Esophagus muscularis mucosa (tissue), 4 donors: ENCODE measurements around the gene FNDC11. TPM values are rescaled to one million over a fixed set of nuclear protein-coding genes. Genes with fewer than 3 reads are reported as not detected.

Source experiments
- DNase-seq: peaks from one replicate; pipeline ENCODE4 v3.0.0-alpha.2; 2017; ENCODE audit errors: extremely low spot score
- H3K27ac ChIP-seq, 4 donors: fragments of 200-600 bp; sonication (generic); replicated peaks in 1 of 4; 1 replicate in 3 of 4; 2 replicates in 1 of 4; pipeline ENCODE4 v1.5.1; 2016 to 2019; ENCODE audit warnings: mild to moderate bottlenecking in 1 of 4
- H3K27me3 ChIP-seq, 4 donors: fragments of 200-600 bp; sonication (generic); one replicate each; pipeline versions ENCODE4 v1.5.1 to v1.6.0; 2016 to 2019
- H3K36me3 ChIP-seq, 4 donors: fragments of 200-600 bp; sonication (generic); one replicate each; pipeline ENCODE4 v1.5.1; 2016 to 2019
- H3K4me1 ChIP-seq, 4 donors: fragments of 200-600 bp; sonication (generic); one replicate each; pipeline ENCODE4 v1.5.1; 2016 to 2019
- H3K4me3 ChIP-seq, 4 donors: fragments of 200-600 bp; sonication (generic); 1 replicate in 2 of 4; 2 replicates in 2 of 4; pipeline ENCODE4 v1.5.1; 2016 to 2019; ENCODE audit warnings: mild to moderate bottlenecking in 4 of 4, moderate library complexity in 1 of 4
- H3K9me3 ChIP-seq, 4 donors: fragments of 200-600 bp; sonication (generic); 1 replicate in 3 of 4; 2 replicates in 1 of 4; pipeline ENCODE4 v1.5.1; 2016 to 2019
- EP300 ChIP-seq: sonication (generic); formaldehyde crosslinking; IDR thresholded peaks from one replicate; pipeline ENCODE4 v1.6.1; 2017; ENCODE audit warnings: antibody characterized with exemption
- POLR2A ChIP-seq: fragments of 450-650 bp; IDR thresholded peaks from one replicate; pipeline ENCODE4 v1.6.1; 2017; ENCODE audit warnings: antibody characterized with exemption, moderate library complexity, mild to moderate bottlenecking, low read depth
- POLR2AphosphoS5 ChIP-seq, 2 donors: sonication (generic); formaldehyde crosslinking; IDR thresholded peaks; one replicate each; pipeline ENCODE4 v1.6.1; 2017; ENCODE audit warnings: antibody characterized with exemption in 2 of 2
- WGBS: methylation state at CpG from one replicate; pipeline ENCODE4 v1.1.5; 2018; 5-methylcytosine and 5-hydroxymethylcytosine counted together
- intact Hi-C: fragments of 100-400 bp; cut with DNase I; formaldehyde crosslinking; loops from one replicate; pipeline ENCODE4 v1.15.1; 2023
- total RNA-seq, 4 donors: library from RNA; depleted of rRNA; stranded (reverse); fragments of >200 nt; gene quantifications; one replicate each; pipeline versions ENCODE4 v1.1.0 to v1.2.1, GENCODE V29; 2016
- TF ChIP-seq, protein P1 (sequence below), 3 experiments: fragments of 200-600 bp in 2 of 3; fragments of 450-650 bp in 1 of 3; sonication (generic) in 2 of 3; IDR thresholded peaks; one replicate each; pipeline ENCODE4 v1.5.1; 2017 to 2019; ENCODE audit warnings: antibody characterized with exemption in 3 of 3, mild to moderate bottlenecking in 2 of 3, moderate library complexity in 1 of 3

Gene FNDC11
- total RNA-seq, 4 donors from 2014 or later: 0.23 to 0.83 (median 0.44) TPM

DNA sequence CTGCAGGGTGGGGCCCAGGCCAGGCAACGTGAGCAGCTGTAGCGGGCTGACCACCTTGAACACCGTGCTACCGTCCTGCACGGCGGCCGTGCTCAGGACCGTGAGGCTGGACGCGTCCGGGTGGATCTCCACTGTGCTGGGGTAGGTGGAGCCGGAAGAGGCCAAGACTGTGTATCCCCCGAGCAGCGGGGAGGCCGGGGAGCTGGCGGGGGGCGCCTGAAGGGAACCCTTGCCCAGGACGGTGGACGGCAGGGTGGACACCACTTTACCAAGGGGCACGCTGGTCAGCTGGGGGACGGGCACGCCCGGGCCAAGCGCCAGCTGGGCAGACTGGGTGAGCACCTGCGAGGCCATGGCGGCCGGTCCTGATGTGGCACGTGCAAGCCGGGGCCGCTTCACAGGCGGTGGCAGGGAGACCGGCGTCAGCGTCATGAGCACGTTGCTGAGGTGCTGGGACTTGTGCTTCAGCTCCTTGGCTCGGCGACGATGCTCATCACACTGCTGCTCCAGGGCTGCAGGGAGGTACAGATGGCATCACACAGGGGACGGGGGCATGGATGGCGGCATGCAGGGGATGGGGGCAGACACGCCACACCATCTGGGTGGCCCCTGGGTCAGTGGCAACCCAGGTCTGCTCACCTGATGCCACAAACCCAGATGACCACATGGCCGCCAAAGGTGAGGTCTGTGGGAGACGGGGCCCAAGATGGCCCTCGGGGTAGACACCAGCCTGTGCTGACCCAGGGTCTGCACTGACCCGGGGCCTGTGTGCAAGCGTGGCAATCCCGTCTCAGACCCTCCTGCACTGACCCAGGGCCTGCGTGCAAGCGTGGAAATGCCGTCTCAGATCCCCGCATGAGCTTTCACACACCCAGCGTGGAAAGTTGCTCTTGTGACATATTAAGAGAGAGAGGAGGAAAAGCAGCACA lies 36.5 kb downstream of the FNDC11 start:
- H3K9me3 ChIP-seq: no peaks in the 10 kb centered on the region
- no peak overlapping the region for H3K27ac ChIP-seq
- 94% methylated on average over 41 of the region's 52 CpGs for WGBS
- H3K4me3 ChIP-seq: no peak overlapping the region
- DNase-seq: no peak
- peaks cover 30 to 83% (median 74%) of the 10 kb centered on the region in 4 donors for H3K36me3 ChIP-seq
- H3K27me3 ChIP-seq: no peaks in the 10 kb centered on the region
- intact Hi-C loops: no loop called here
- TF ChIP-seq POLR2AphosphoS5 (IDR thresholded peaks at IDR 0.05): no peak
- TF ChIP-seq EP300: no peak
- TF ChIP-seq, protein P1, sequence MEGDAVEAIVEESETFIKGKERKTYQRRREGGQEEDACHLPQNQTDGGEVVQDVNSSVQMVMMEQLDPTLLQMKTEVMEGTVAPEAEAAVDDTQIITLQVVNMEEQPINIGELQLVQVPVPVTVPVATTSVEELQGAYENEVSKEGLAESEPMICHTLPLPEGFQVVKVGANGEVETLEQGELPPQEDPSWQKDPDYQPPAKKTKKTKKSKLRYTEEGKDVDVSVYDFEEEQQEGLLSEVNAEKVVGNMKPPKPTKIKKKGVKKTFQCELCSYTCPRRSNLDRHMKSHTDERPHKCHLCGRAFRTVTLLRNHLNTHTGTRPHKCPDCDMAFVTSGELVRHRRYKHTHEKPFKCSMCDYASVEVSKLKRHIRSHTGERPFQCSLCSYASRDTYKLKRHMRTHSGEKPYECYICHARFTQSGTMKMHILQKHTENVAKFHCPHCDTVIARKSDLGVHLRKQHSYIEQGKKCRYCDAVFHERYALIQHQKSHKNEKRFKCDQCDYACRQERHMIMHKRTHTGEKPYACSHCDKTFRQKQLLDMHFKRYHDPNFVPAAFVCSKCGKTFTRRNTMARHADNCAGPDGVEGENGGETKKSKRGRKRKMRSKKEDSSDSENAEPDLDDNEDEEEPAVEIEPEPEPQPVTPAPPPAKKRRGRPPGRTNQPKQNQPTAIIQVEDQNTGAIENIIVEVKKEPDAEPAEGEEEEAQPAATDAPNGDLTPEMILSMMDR (IDR thresholded peaks at IDR 0.05): no peak
- no peak for TF ChIP-seq POLR2A
- peaks cover 0 to 11% (median 0%) of the 10 kb centered on the region in 4 donors for H3K4me1 ChIP-seq

DNA sequence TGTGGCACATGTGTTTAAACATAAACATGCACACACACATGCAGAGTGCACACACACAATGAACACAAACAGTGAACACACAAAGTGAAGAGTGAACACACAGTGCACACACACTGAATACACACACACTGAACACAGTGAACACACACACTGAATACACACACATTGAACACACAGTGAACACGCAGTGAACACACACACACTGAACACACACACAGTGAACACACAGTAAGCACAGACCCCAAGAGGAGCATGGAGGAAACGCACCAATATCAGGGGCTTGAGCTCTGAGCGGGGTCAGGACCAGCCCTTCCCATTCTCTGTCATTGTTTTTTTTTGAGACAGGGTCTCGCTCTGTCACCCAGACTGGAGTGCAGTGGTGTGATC lies 37.2 kb downstream of the FNDC11 start:
- Histone ChIP-seq H3K36me3 (peaks cover 30 to 89% (median 81%) of the 10 kb centered on the region in 4 donors), H3K9me3 (no peaks in the 10 kb centered on the region), H3K27ac (no peak overlapping the region), H3K4me3 (no peak overlapping the region), H3K4me1 (peaks cover 0 to 11% (median 0%) of the 10 kb centered on the region in 4 donors), H3K27me3 (no peaks in the 10 kb centered on the region)
- TF ChIP-seq EP300: no peak
- TF ChIP-seq POLR2A: no peak
- TF ChIP-seq, protein P1 (IDR thresholded peaks at IDR 0.05): no peak
- TF ChIP-seq POLR2AphosphoS5 (IDR thresholded peaks at IDR 0.05): no peak
- DNase-seq: no peak
- intact Hi-C loops: no loop called here
- WGBS: 92% methylated on average over 4 of the region's 4 CpGs

DNA sequence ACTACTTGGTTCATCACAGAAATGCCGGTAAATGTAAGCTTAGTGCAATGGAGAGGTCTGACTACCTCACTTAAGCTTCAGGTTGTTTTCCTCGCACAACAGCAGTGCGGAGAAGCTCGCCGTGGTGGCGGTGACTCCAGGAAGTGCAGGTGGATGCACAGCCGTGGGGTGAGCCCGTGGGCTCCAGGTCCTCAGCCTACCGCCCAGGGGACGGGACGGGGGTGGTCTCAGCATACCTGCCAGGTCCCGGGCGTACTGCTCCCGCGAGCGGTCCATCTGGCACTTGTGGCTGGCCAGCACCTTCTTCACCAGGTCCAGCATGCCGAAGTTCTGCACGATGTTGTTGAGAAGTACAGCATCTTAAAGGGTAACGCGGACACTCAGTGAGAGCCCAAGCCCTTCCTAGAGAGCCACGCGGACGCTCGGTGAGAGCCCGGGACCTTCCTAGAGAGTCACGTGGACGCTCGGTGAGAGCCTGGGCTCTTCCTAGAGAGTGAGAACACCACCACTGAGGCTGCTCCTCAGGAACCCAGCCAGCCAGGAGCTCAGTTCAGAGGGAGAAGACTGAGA lies 37.9 kb downstream of the FNDC11 start:
- peaks cover 30 to 94% (median 87%) of the 10 kb centered on the region in 4 donors for H3K36me3 ChIP-seq
- DNase-seq: no peak
- H3K27ac ChIP-seq: no peak overlapping the region
- peaks cover 0 to 11% (median 0%) of the 10 kb centered on the region in 4 donors for H3K4me1 ChIP-seq
- H3K27me3 ChIP-seq: no peaks in the 10 kb centered on the region
- TF ChIP-seq EP300: no peak
- TF ChIP-seq POLR2AphosphoS5 (IDR thresholded peaks at IDR 0.05): no peak
- H3K4me3 ChIP-seq: no peak overlapping the region
- no peaks in the 10 kb centered on the region for H3K9me3 ChIP-seq
- 94% methylated on average over 19 of the region's 28 CpGs for WGBS
- intact Hi-C loops: no loop called here

DNA sequence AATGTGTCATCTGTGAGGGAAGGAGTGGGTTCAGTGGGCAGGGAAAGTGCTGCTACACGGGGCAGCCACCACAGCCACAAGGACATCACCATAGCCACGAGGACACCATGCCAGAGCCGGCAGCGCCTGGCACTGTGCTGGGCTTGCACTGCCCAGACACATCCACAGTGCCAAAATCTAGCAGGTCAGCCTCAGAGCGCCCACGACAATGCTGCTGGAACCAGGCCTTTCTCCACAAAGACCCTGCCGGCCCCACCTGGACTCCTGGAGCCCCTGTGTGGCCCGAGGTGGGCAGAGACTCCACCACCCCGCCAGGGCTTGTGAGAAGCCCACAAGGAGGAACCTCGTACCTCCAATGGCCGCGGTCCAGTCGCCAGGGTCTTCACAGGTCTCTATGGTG lies 38.7 kb downstream of the FNDC11 start:
- H3K9me3 ChIP-seq: no peaks in the 10 kb centered on the region
- 98% methylated on average over 10 of the region's 13 CpGs for WGBS
- intact Hi-C loops: no loop called here

More for the DNA sequence above, 38.7 kb downstream of the FNDC11 start:
- peaks cover 0 to 11% (median 0%) of the 10 kb centered on the region in 4 donors for H3K4me1 ChIP-seq
- H3K27ac ChIP-seq: no peak overlapping the region
- no peak for DNase-seq
- H3K36me3 ChIP-seq: peaks cover 30 to 98% (median 90%) of the 10 kb centered on the region in 4 donors
- H3K4me3 ChIP-seq: no peak overlapping the region
- no peaks in the 10 kb centered on the region for H3K27me3 ChIP-seq
- TF ChIP-seq POLR2AphosphoS5 (IDR thresholded peaks at IDR 0.05) (no peak), EP300 (no peak)
- TF ChIP-seq, protein P1 (IDR thresholded peaks at IDR 0.05): no peak
